H1 (cell line): ENCODE data around the gene SIRT7. TPM values are rescaled to one million over a fixed set of nuclear protein-coding genes. Genes with fewer than 3 reads are reported as not detected.

Source experiments
- polyA plus RNA-seq, 7 experiments: library from polyadenylated mRNA; depleted of rRNA in 3 of 7; stranded (reverse) in 5 of 7; unstranded in 2 of 7; fragments of >200 nt in 5 of 7; fragments of 200-250 nt in 2 of 7; gene quantifications; 1 replicate in 5 of 7; 2 replicates in 1 of 7; 4 replicates in 1 of 7; pipeline versions ENCODE4 v1.2.1 to v1.2.3, GENCODE V29; 2011 to 2013; ENCODE audit warnings: missing spikeins in 2 of 7, mixed read lengths in 2 of 7
- total RNA-seq: library from RNA; stranded (reverse); fragmentation: NEBNext Ultra II Directional; extraction: Animal tissue kit (Norgen Biotek cat#: 25700); gene quantifications from 2 replicates; pipeline ENCODE4 v1.2.1, GENCODE V29; 2021

The SIRT7 gene
- total and polyA plus RNA-seq, 2 of the 8 experiments (the other 6 are each of a cell fraction or from before 2014, with no cell fraction given) = 5.8 to 16.6 TPM

Other genes starting within 250 kb of the SIRT7 start
- 37.0 and 41.8 TPM in 2 replicates for gene ARL16, start 234.4 kb downstream of the SIRT7 start, total RNA-seq
- 60.8 and 64.2 TPM in 2 replicates for gene ARL16, start 234.4 kb downstream of the SIRT7 start, polyA plus RNA-seq (2011; rRNA removed)
- 78.8 and 80.8 TPM in 2 replicates for gene HGS, start 234.2 kb downstream of the SIRT7 start, total RNA-seq
- 99.7 and 144 TPM in 2 replicates for gene HGS, start 234.2 kb downstream of the SIRT7 start, polyA plus RNA-seq (2011; rRNA removed)
- 120 and 131 TPM in 2 replicates for gene MRPL12, start 214.8 kb downstream of the SIRT7 start, total RNA-seq
- gene MRPL12, start 214.8 kb downstream of the SIRT7 start, polyA plus RNA-seq (2011; rRNA removed) = 141 and 190 TPM in 2 replicates
- 22.2 and 25.3 TPM in 2 replicates for gene SLC25A10, start 205.9 kb downstream of the SIRT7 start, total RNA-seq
- 43.0 and 60.9 TPM in 2 replicates for gene SLC25A10, start 205.9 kb downstream of the SIRT7 start, polyA plus RNA-seq (2011; rRNA removed)
- 0.56 and 0.61 TPM in 2 replicates for gene GCGR, start 114.0 kb downstream of the SIRT7 start, total RNA-seq
- 0.44 and 0.60 TPM in 2 replicates for gene GCGR, start 114.0 kb downstream of the SIRT7 start, polyA plus RNA-seq (2011; rRNA removed)
- 103 and 115 TPM in 2 replicates for gene MCRIP1, start 84.9 kb downstream of the SIRT7 start, total RNA-seq
- 151 and 250 TPM in 2 replicates for gene MCRIP1, start 84.9 kb downstream of the SIRT7 start, polyA plus RNA-seq (2011; rRNA removed)
- gene PPP1R27, start 83.1 kb downstream of the SIRT7 start, total RNA-seq = not detected in 2 replicates
- gene PPP1R27, start 83.1 kb downstream of the SIRT7 start, polyA plus RNA-seq (2011; rRNA removed) = 0.27 and 0.30 TPM in 2 replicates
- gene P4HB, start 57.6 kb downstream of the SIRT7 start, total RNA-seq = 374 and 379 TPM in 2 replicates
- gene P4HB, start 57.6 kb downstream of the SIRT7 start, polyA plus RNA-seq (2011; rRNA removed) = 41.4 and 66.6 TPM in 2 replicates
- 217 and 246 TPM in 2 replicates for gene ARHGDIA, start 46.8 kb downstream of the SIRT7 start, total RNA-seq
- 62.4 and 155 TPM in 2 replicates for gene ARHGDIA, start 46.8 kb downstream of the SIRT7 start, polyA plus RNA-seq (2011; rRNA removed)
- gene ALYREF, start 26.6 kb downstream of the SIRT7 start, total RNA-seq = 186 and 191 TPM in 2 replicates
- 83.8 and 118 TPM in 2 replicates for gene ALYREF, start 26.6 kb downstream of the SIRT7 start, polyA plus RNA-seq (2011; rRNA removed)
- gene ANAPC11, start 26.5 kb downstream of the SIRT7 start, total RNA-seq = 176 and 182 TPM in 2 replicates
- gene ANAPC11, start 26.5 kb downstream of the SIRT7 start, polyA plus RNA-seq (2011; rRNA removed) = 963 and 1,221 TPM in 2 replicates
- gene NPB, start 15.9 kb downstream of the SIRT7 start, total RNA-seq = 0.80 and 1.5 TPM in 2 replicates
- gene NPB, start 15.9 kb downstream of the SIRT7 start, polyA plus RNA-seq (2011; rRNA removed) = 2.5 and 3.9 TPM in 2 replicates
- gene PCYT2, start 6.8 kb downstream of the SIRT7 start, total RNA-seq = 29.9 and 31.0 TPM in 2 replicates
- 31.3 and 37.7 TPM in 2 replicates for gene PCYT2, start 6.8 kb downstream of the SIRT7 start, polyA plus RNA-seq (2011; rRNA removed)
- 26.9 and 27.7 TPM in 2 replicates for gene MAFG, start 9.6 kb upstream of the SIRT7 start, total RNA-seq
- 25.5 and 36.9 TPM in 2 replicates for gene MAFG, start 9.6 kb upstream of the SIRT7 start, polyA plus RNA-seq (2011; rRNA removed)
- gene PYCR1, start 19.1 kb upstream of the SIRT7 start, total RNA-seq = 127 and 145 TPM in 2 replicates
- gene PYCR1, start 19.1 kb upstream of the SIRT7 start, polyA plus RNA-seq (2011; rRNA removed) = 213 and 284 TPM in 2 replicates
- 0.17 and 0.26 TPM in 2 replicates for gene MYADML2, start 29.1 kb upstream of the SIRT7 start, total RNA-seq
- 0.47 TPM in 2 replicates for gene MYADML2, start 29.1 kb upstream of the SIRT7 start, polyA plus RNA-seq (2011; rRNA removed)
- gene NOTUM, start 43.0 kb upstream of the SIRT7 start, total RNA-seq = 0.76 and 1.1 TPM in 2 replicates
- gene NOTUM, start 43.0 kb upstream of the SIRT7 start, polyA plus RNA-seq (2011; rRNA removed) = 0.45 and 1.1 TPM in 2 replicates
- gene ASPSCR1, start 59.5 kb upstream of the SIRT7 start, total RNA-seq = 41.8 and 43.7 TPM in 2 replicates
- 33.3 and 54.6 TPM in 2 replicates for gene ASPSCR1, start 59.5 kb upstream of the SIRT7 start, polyA plus RNA-seq (2011; rRNA removed)
- gene CENPX, start 104.7 kb upstream of the SIRT7 start, total RNA-seq = 111 and 116 TPM in 2 replicates
- gene CENPX, start 104.7 kb upstream of the SIRT7 start, polyA plus RNA-seq (2011; rRNA removed) = 122 and 133 TPM in 2 replicates
- 28.2 and 29.0 TPM in 2 replicates for gene LRRC45, start 105.1 kb upstream of the SIRT7 start, total RNA-seq
- gene LRRC45, start 105.1 kb upstream of the SIRT7 start, polyA plus RNA-seq (2011; rRNA removed) = 11.5 and 17.3 TPM in 2 replicates
- gene RAC3, start 113.5 kb upstream of the SIRT7 start, total RNA-seq = 167 and 177 TPM in 2 replicates
- gene RAC3, start 113.5 kb upstream of the SIRT7 start, polyA plus RNA-seq (2011; rRNA removed) = 299 and 520 TPM in 2 replicates
- 96.3 and 110 TPM in 2 replicates for gene DCXR, start 119.5 kb upstream of the SIRT7 start, total RNA-seq
- 212 and 338 TPM in 2 replicates for gene DCXR, start 119.5 kb upstream of the SIRT7 start, polyA plus RNA-seq (2011; rRNA removed)
- gene RFNG, start 133.6 kb upstream of the SIRT7 start, total RNA-seq = 26.7 and 30.9 TPM in 2 replicates
- gene RFNG, start 133.6 kb upstream of the SIRT7 start, polyA plus RNA-seq (2011; rRNA removed) = 28.4 and 50.3 TPM in 2 replicates
- gene GPS1, start 133.7 kb upstream of the SIRT7 start, total RNA-seq = 153 and 157 TPM in 2 replicates
- gene GPS1, start 133.7 kb upstream of the SIRT7 start, polyA plus RNA-seq (2011; rRNA removed) = 277 and 354 TPM in 2 replicates
- 68.0 and 69.1 TPM in 2 replicates for gene DUS1L, start 147.6 kb upstream of the SIRT7 start, total RNA-seq
- 34.5 and 60.4 TPM in 2 replicates for gene DUS1L, start 147.6 kb upstream of the SIRT7 start, polyA plus RNA-seq (2011; rRNA removed)
- 559 and 561 TPM in 2 replicates for gene FASN, start 180.1 kb upstream of the SIRT7 start, total RNA-seq
- gene FASN, start 180.1 kb upstream of the SIRT7 start, polyA plus RNA-seq (2011; rRNA removed) = 143 and 206 TPM in 2 replicates